GM18505 (cell line): Measurements from ENCODE around the gene PIM3.
"Not testable (repeated sequence)": the region's sequence is repeated elsewhere in the genome, so short reads cannot be mapped to it uniquely, and the experiment has no call there.

Source experiments
- ATAC-seq: cut with Tn5 transposase; IDR thresholded peaks from one replicate; pipeline ENCODE4 v1.9.1; 2021; ENCODE audit not compliant: unreplicated experiment
- POLR2A ChIP-seq: IDR thresholded peaks from 4 replicates; pipeline ENCODE4 v1.6.1; 2011; ENCODE audit warnings: borderline replicate concordance; ENCODE audit not compliant: insufficient read depth, insufficient read length; ENCODE audit errors: extremely low read depth

PIM3 gene

DNA sequence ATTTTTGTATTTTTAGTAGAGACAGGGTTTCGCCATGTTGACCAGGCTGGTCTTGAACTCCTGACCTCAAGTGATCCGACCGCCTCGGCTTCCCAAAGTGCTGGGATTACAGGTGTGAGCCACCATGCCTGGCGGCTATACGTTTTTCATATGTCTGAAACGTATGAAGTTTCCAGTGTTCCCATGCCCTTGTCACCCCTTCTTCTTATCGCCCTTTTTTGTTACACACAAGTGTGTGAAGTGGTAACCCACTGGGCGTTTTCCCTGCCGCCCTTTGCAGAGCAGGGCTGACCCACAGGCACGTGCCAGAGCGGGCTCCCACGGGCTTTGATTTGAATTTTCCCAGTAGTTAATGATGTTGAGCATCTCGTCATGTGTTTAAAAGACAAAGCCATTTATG is 17.0 kb downstream of the PIM3 start:
- TF ChIP-seq POLR2A, result no peak
- ATAC-seq, result no peak

DNA sequence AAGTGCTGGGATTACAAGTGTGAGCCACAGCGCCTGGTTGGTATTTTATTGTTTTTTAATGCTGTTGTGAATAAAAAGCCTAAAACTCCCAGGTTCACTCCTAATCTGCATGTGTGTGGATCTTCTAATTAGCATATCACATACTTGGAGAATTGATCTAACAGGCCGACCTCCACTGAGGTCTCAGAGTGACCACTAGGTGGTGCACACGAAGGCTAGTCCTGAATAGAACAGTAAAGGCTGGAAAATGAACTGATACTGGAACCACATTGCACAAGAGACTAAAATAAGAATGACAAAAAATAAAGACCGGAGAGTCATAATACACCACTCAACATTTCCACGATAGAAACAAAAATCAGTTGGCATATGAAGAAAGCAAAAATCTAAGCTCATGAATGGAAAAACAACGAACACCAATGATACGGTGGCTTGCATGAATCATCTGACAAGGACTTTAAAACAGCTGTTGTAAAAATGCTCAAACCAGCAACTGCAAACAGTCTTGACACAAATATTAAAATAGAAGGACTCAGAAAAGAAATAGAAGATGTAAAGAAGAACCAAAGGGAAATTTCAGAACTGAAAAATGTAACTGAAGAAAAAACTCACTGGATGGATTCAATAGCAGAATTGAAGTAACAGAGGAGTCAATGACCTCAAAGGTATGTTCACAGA is 19.2 kb downstream of the PIM3 start:
- ATAC-seq, result no peak
- TF ChIP-seq POLR2A, result no peak

DNA sequence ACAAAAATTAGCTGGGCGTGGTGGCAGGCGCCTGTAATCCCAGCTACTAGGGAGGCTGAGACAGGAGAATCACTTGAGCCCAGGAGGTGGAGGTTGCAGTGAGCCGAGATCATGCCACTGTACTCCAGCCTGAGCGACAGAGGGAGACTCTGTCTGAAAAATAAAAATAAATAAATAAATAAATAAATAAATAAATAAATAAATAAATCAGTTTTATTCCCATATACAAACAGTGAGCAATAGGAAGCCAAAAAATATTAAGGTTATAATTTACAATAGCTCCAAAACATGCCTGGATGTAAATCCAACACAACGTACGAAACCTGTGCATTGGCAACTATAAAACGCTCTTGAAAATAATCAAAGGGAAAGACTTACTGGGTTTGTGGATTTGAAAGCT is 21.2 kb downstream of the PIM3 start:
- ATAC-seq, result not testable (repeated sequence)

DNA sequence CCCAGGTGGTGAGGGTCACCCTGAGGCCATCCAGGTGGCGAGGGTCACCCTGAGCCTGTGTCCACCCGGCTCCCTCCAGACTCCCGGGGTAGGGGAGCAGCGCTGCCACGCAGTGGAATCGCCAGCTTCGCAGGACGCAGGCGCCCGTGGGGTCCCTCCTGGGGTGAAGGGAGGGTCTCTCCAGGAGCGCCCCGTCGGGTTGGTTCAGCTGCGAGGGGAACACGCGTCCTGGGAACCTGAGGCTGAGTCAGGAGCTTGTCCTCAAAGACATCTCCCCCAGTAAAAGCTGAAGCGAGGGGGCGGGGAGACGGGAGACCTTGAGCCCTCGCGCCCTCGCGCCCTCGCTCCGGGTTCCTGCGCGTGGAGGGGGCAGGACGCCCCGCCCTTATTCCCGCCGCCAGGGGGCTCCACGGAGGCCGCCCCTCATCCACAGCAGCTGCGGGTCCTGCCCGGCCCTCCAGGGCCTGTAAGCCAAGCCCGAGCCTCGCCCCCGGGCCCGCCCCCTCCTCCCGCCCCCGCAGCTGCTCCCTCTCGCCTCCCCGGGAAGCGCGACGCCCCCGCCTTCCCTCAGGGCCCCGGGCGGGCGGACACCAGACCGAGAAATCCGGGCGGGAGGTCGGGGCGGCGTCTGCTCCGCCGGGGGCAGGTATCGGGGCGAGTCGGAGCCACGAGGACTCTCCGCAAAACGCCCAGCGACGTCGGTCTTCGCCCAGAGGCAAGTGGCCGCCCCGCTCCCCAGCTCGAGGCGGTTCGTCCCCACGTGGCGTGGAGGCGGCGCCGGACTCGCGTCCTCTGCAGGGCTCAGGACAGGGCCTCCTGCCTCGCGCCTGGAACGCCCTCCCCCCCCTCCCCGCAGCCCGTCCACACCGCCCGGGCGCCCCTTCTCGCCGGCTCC is 22.8 kb downstream of the PIM3 start:
- TF ChIP-seq POLR2A, result no peak
- no peak for ATAC-seq

DNA sequence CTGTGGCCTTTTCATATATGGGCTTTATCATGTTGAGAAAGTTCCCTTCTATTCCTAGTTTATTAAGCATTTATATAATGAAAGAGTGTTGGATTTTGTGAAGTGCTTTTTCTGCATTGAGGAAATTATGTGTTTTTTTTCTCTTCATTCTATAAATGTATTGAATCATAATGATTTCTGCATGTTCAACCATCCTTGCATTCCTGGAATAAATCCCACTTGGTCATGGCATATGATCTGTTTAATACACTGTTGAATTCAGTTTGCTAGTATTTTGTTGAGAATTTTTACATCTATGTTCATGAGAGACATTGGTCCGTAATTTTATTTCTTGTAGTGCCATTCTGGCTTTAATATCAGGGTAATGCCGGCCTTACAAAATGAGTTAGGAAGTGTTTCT is 25.8 kb downstream of the PIM3 start:
- no peak for TF ChIP-seq POLR2A
- ATAC-seq, result no peak

DNA sequence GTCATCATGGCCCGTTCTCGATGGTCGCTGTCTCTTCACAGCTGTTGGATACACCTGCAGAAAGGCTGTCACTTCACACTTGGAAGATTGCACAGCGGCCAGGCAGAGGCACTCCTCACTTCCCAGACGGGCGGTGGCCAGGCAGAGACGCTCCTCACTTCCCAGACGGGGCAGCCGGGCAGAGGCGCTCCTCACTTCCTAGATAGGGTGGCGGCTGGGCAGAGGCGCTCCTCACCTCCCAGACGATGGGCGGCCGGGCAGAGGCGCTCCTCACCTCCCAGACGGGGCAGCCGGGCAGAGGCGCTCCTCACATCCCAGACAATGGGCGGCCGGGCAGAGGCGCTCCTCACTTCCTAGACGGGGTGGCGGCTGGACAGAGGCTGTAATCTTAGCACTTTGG is 29.3 kb downstream of the PIM3 start:
- not testable (repeated sequence) for ATAC-seq

DNA sequence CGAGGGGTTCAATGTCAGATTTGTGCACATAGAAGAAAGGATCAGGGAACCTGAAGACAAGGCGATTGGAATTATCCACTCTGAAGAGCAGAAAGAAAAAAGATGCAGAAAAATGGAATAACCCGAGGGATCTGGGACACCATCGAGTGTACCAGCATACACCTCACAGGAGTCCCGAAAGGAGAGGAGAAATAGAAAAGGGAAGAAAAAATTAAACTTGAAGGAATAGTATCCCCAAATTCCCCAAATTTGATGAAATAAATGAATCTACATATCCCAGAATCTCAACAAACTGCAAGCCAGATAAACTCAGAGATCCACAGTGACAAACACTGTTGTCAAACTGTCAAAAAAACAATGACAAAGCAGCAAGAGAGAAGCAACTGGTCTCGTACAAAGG is 30.6 kb downstream of the PIM3 start:
- no peak for ATAC-seq
- no peak for TF ChIP-seq POLR2A

DNA sequence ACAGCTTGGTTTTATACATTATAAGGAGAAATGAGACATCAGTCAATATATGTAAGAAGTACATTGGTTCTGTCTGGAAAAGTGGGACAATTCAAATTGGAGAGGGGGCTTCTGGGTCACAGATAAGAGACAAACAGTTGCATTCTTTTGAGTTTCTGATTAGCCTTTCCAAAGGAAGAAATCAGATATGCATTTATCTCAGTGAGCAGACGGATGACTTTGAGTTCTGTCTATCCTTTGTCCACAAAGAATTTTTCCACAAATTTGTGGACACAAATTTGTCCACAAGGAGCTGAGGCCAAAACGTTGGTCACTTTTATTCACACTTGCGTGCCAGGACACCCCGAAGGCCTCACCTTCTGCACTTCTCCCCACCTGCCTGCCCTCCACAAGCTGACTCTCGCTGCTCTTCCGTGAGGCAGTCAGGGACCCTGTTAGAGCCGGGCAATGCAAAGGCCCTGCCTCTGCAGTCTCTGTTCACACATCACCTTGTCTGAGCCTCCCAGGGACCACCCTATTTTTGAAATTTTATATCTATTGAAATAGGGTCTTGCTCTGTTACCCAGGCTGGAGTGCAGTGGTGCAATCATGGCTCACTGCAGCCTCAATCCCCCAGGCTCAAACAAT is 31.4 kb downstream of the PIM3 start:
- ATAC-seq, result no peak
- TF ChIP-seq POLR2A, result no peak

DNA sequence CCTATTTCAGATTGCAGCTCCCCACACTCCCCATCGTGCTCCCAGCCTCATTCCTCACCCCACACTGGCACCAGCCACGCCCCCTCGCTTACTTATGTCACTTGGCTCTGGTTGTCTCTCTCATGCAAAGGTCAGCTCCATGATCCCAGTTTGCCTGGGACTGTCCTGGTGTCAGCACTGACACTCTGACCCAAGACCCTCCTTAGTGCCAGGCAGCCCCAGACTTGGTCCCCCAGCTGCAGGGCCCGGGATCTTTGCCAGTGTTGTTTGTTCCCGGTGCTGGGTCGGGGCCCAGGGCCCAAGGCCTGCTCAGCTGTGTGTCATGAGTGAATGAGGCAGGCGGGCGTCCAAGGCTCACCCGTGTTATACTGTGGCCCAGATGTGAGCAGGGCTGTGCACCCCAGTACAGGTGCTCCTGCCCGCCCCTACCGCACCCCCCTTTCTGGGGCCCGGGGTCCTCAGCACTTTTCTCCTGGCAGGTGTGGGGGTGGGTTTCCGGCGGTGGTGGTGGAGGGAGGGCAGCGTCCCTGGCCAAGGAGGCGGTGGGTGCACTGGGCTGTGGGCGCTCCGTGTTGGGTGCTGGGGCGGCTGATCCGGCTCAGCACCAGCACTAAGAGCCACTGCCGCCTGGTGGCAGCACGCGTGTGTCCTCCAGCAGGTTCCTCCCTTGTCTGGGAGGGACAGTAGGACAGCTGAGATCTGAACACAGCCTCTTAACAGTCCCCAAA is 32.5 kb downstream of the PIM3 start:
- ATAC-seq, result no peak
- TF ChIP-seq POLR2A, result no peak

DNA sequence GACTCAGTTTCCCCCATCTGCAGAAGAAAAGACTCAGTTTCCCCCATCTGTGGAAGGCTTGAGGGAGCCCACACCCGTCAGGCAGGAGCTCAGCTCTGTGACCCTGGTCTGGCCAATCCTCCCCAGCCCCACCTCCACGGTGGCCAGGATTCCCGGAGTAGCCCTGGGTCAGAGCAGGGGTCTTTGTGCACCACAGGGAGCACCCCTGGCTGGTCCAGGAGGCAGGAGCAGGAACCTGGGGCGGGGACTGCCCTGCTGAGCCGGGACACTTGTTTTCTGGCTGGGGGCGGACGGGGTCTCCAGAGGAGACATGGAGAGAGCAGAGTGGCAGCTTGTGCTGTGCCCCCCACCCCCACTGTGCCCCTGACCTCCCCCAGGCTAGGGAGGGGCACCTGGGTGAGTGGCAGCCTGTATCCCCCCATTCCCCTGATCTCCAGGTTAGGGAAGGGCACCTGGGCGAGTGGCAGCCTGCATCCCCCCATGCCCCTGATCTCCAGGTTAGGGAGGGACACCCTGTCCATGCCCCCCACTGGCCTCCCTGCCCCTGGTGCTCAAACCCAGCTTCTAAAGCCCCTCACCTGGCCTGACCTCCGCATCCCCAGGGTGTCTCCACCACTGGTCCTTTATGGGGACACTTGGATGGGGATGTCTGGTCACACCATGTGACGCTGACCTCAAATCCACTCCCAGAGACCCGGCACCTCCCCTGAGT is 33.2 kb downstream of the PIM3 start:
- no peak for ATAC-seq
- no peak for TF ChIP-seq POLR2A

DNA sequence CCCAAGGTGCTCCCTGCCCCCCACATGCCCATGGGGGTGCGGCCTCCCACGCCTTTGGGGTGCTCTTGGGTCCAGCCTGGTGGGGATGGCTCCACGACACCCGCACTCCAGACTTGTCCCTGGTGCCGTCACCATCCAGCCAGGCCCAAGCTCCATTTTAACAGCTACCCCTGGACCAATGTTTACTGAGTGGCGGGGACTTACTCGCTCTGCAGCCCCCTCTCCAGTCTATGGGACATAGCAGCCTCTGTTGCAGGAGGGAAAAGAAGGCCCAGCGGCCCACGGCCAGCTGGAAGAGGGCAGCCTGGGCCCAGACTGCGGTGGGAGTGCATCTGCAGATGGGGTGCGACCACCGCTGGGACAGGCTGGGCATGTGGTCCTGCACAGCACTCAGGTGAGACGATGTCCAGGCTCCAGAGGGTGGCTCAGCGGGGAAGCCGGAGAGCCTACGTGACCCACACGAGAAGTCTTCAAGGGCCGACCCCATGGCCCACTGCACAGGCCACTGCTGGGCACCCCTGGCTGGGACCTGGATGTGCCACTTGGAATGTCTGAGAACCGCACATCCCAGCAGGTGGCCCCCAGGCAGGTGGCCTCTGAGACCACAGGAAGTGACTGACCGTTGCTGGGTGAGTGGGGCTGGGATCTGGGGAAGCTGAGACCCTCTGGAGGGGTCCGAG is 33.9 kb downstream of the PIM3 start:
- no peak for TF ChIP-seq POLR2A
- ATAC-seq, result no peak

DNA sequence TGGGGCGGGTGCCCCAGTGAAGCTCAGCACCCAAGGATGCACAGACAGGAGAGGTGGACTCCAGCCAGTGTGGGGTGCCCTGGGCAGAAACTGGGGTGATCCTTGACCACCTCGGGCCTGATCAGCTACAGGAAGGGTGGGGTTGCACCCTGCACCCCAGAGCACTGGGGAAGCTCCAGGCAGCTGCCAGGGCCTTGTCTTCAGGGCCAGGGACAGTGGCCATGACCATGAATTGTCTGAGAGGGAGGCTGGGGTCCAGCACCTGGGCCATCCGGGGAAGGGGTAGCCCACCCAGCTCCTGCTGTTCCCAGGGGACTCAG is 34.4 kb downstream of the PIM3 start:
- TF ChIP-seq POLR2A, result no peak
- ATAC-seq, result no peak
